Spinal cord (tissue), 10 donors: Measurements from ENCODE around the gene EFNB1. TPM values are rescaled to one million over a fixed set of nuclear protein-coding genes. Genes with fewer than 3 reads are reported as not detected.
A peak's percentile ranks its signal among the peaks of the same experiment; 100 is the strongest.

Experiments used
- DNase-seq, 6 donors: peaks; one replicate each; pipeline versions ENCODE4 v3.0.0 to v3.0.0-alpha.2; 2013 to 2015; ENCODE audit warnings: low spot score in 6 of 6, low read depth in 4 of 6
- H3K27ac ChIP-seq: one replicate; pipeline ENCODE4 v1.5.1; 2013; ENCODE audit warnings: low read depth, low read length, control low read depth
- H3K27me3 ChIP-seq: one replicate; pipeline ENCODE4 v1.6.1; 2013; ENCODE audit warnings: low read length; ENCODE audit not compliant: control insufficient read depth, insufficient read depth
- H3K36me3 ChIP-seq: one replicate; pipeline ENCODE4 v1.6.1; 2013; ENCODE audit warnings: low read length; ENCODE audit not compliant: control insufficient read depth, insufficient read depth
- H3K4me1 ChIP-seq: one replicate; pipeline ENCODE4 v1.6.1; 2013; ENCODE audit warnings: low read length; ENCODE audit not compliant: control insufficient read depth, insufficient read depth
- H3K4me3 ChIP-seq: one replicate; pipeline ENCODE4 v1.5.1; 2013; ENCODE audit warnings: low read depth, low read length, control low read depth
- H3K9me3 ChIP-seq: one replicate; pipeline ENCODE4 v1.6.1; 2013; ENCODE audit warnings: low read length; ENCODE audit not compliant: control insufficient read depth, insufficient read depth
- WGBS: methylation state at CpG from one replicate; pipeline ENCODE4 v1.1.5; 2013; ENCODE audit warnings: missing lambda C conversion rate; ENCODE audit not compliant: insufficient coverage; 5-methylcytosine and 5-hydroxymethylcytosine counted together
- polyA plus RNA-seq, 2 donors: library from polyadenylated mRNA; unstranded; fragments of 120-200 nt; gene quantifications; one replicate each; pipeline ENCODE4 v1.2.1, GENCODE V29; 2013; ENCODE audit not compliant: insufficient read length in 2 of 2
- total RNA-seq, 2 donors: library from RNA; depleted of rRNA in 1 of 2; stranded (reverse); fragments of 120-200 nt in 1 of 2; fragments of >200 nt in 1 of 2; gene quantifications; one replicate each; pipeline versions ENCODE4 v1.2.3 to v1.2.4, GENCODE V29; 2013 to 2014
- donor health status: healthy.

Gene EFNB1
- total and polyA plus RNA-seq, 4 donors: 19.3 to 105 (median 28.8) TPM

GRCh38 chrX:68851082-68851481 lies 22.3 kb downstream of the EFNB1 start:
- Histone ChIP-seq H3K27ac (no peak overlapping the region), H3K9me3 (no peaks in the 10 kb centered on the region), H3K4me1 (peaks cover 11% of the 10 kb centered on the region), H3K27me3 (peaks cover 2% of the 10 kb centered on the region), H3K36me3 (no peaks in the 10 kb centered on the region), H3K4me3 (no peak overlapping the region)
- WGBS: 76% methylated on average over 4 of the region's 8 CpGs
- no peak for DNase-seq

- H3K4me1 ChIP-seq: peaks cover 2% of the 10 kb centered on the region
- no peak overlapping the region for H3K27ac ChIP-seq
- no peak for DNase-seq
- no peaks in the 10 kb centered on the region for H3K36me3 ChIP-seq
- no peak overlapping the region for H3K4me3 ChIP-seq
- WGBS: no CpG with 5 or more reads among the region's 3 CpGs
- H3K27me3 ChIP-seq: peaks cover 2% of the 10 kb centered on the region
- H3K9me3 ChIP-seq: no peaks in the 10 kb centered on the region
These were observed 23.2 kb downstream of the EFNB1 start for GRCh38 chrX:68852046-68852445.

GRCh38 chrX:68853665-68854251 lies 24.9 kb downstream of the EFNB1 start:
- no peaks in the 10 kb centered on the region for H3K9me3 ChIP-seq
- 79% methylated on average over 4 of the region's 4 CpGs for WGBS
- no peaks in the 10 kb centered on the region for H3K4me1 ChIP-seq
- no peak overlapping the region for H3K4me3 ChIP-seq
- H3K27ac ChIP-seq: no peak overlapping the region
- DNase-seq: no peak
- peaks cover 2% of the 10 kb centered on the region for H3K27me3 ChIP-seq
- no peaks in the 10 kb centered on the region for H3K36me3 ChIP-seq

- Histone ChIP-seq H3K4me1 (peaks cover 15% of the 10 kb centered on the region), H3K4me3 (no peak overlapping the region), H3K27ac (no peak overlapping the region), H3K36me3 (no peaks in the 10 kb centered on the region), H3K27me3 (peaks cover under 1% of the 10 kb centered on the region), H3K9me3 (no peaks in the 10 kb centered on the region)
- WGBS: 83% methylated on average over 1 of the region's 2 CpGs
- no peak for DNase-seq
These were observed 36.5 kb downstream of the EFNB1 start for GRCh38 chrX:68865300-68865699.

GRCh38 chrX:68865926-68866325 lies 37.1 kb downstream of the EFNB1 start:
- Histone ChIP-seq H3K36me3 (no peaks in the 10 kb centered on the region), H3K4me3 (no peak overlapping the region), H3K27ac (no peak overlapping the region), H3K9me3 (no peaks in the 10 kb centered on the region), H3K4me1 (peaks cover 15% of the 10 kb centered on the region), H3K27me3 (peaks cover 3% of the 10 kb centered on the region)
- 51% methylated on average over 2 of the region's 2 CpGs for WGBS
- peak in 1 of 6 donors; percentile 67 for DNase-seq

GRCh38 chrX:68867458-68868112 lies 38.8 kb downstream of the EFNB1 start:
- DNase-seq: peak in 2 of 6 donors; percentile 43 to 62
- H3K27me3 ChIP-seq: peaks cover 3% of the 10 kb centered on the region
- WGBS: 35% methylated on average over 12 of the region's 14 CpGs
- no peaks in the 10 kb centered on the region for H3K36me3 ChIP-seq
- H3K9me3 ChIP-seq: no peaks in the 10 kb centered on the region
- peaks cover 15% of the 10 kb centered on the region for H3K4me1 ChIP-seq
- peak overlapping the region; percentile 48 for H3K27ac ChIP-seq
- H3K4me3 ChIP-seq: no peak overlapping the region

- peaks cover 20% of the 10 kb centered on the region for H3K4me1 ChIP-seq
- WGBS: 76% methylated on average over 3 of the region's 3 CpGs
- H3K9me3 ChIP-seq: no peaks in the 10 kb centered on the region
- no peak overlapping the region for H3K4me3 ChIP-seq
- no peak for DNase-seq
- peak overlapping the region; percentile 48 for H3K27ac ChIP-seq
- H3K36me3 ChIP-seq: no peaks in the 10 kb centered on the region
- H3K27me3 ChIP-seq: peaks cover 3% of the 10 kb centered on the region
These were observed 39.5 kb downstream of the EFNB1 start for GRCh38 chrX:68868316-68868715.

- WGBS: 62% methylated on average over 4 of the region's 5 CpGs
- H3K9me3 ChIP-seq: no peaks in the 10 kb centered on the region
- H3K27ac ChIP-seq: no peak overlapping the region
- no peaks in the 10 kb centered on the region for H3K36me3 ChIP-seq
- no peak for DNase-seq
- H3K4me3 ChIP-seq: no peak overlapping the region
- H3K4me1 ChIP-seq: peaks cover 21% of the 10 kb centered on the region
- H3K27me3 ChIP-seq: peaks cover 3% of the 10 kb centered on the region
These were observed 40.3 kb downstream of the EFNB1 start for GRCh38 chrX:68868902-68869800.

GRCh38 chrX:68870357-68870756 lies 41.5 kb downstream of the EFNB1 start:
- Histone ChIP-seq H3K9me3 (no peaks in the 10 kb centered on the region), H3K27me3 (peaks cover 3% of the 10 kb centered on the region), H3K4me1 (peaks cover 21% of the 10 kb centered on the region), H3K27ac (no peak overlapping the region), H3K36me3 (no peaks in the 10 kb centered on the region), H3K4me3 (no peak overlapping the region)
- 50% methylated on average over 2 of the region's 3 CpGs for WGBS
- DNase-seq: no peak
